ENCODE measurements around the gene CAMTA1.

CAMTA1 gene

DNA sequence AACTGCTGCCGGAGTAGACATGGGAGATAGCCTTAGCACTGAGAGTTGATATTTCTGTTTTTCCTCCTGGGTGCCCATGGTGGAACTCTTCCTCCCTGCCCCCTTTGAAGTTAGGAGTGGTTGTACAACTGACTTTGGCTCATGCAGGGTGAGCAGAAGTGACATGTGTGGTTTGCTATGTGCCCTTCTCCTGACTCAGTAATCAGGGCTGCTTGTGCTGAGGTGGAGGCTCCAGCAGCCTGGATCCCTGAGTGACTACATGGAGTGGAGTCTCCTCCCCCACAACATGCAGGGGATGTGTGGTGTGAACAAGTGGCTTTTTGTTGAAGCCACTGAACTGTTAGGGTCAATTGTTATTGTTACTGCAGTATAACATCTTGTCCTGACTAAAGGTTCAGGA is 261.6 kb downstream of the CAMTA1 start:
- Histone ChIP-seq H3K4me1 (ENCODE audit: control insufficient read depth, insufficient read depth, low read length) (no peaks in the 10 kb centered on the region), H3K4me3 (ENCODE audit: low read depth, low read length) (no peak overlapping the region), H3K27ac (ENCODE audit: extremely low read depth, low read depth, low read length) (no peak overlapping the region), H3K9me3 (ENCODE audit: control insufficient read depth, insufficient read depth, low read depth, low read length) (no peaks in the 10 kb centered on the region), H3K36me3 (ENCODE audit: control insufficient read depth in 2 of 2, insufficient read depth in 1 of 2, low read length in 2 of 2) (no peaks in the 10 kb centered on the region)
- ChIA-PET CTCF (interaction anchor here (1.0 to 1.3 kb wide), 2 partner anchors 23 to 161 kb away, joined by 3 read pairs; no protein-coding TSS in a partner anchor), POLR2A (no interaction called here)
- TF ChIP-seq ZNF585B (tag by site-specific recombination; IDR thresholded peaks at IDR 0.05) = no peak
- TF ChIP-seq ZNF610 (tag by site-specific recombination; IDR thresholded peaks at IDR 0.05; ENCODE audit: borderline replicate concordance) = no peak
- TF ChIP-seq ZNF544 (tag by site-specific recombination; IDR thresholded peaks at IDR 0.05) = no peak
- TF ChIP-seq, protein P1, sequence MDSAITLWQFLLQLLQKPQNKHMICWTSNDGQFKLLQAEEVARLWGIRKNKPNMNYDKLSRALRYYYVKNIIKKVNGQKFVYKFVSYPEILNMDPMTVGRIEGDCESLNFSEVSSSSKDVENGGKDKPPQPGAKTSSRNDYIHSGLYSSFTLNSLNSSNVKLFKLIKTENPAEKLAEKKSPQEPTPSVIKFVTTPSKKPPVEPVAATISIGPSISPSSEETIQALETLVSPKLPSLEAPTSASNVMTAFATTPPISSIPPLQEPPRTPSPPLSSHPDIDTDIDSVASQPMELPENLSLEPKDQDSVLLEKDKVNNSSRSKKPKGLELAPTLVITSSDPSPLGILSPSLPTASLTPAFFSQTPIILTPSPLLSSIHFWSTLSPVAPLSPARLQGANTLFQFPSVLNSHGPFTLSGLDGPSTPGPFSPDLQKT (IDR thresholded peaks at IDR 0.05; ENCODE audit: borderline replicate concordance, low read depth, low read length) = no peak
- no peak for TF ChIP-seq KLF16 (tag by site-specific recombination; IDR thresholded peaks at IDR 0.05)
- no peak for TF ChIP-seq SP7 (tag by site-specific recombination; IDR thresholded peaks at IDR 0.05)
- TF ChIP-seq ZNF514 (tag by site-specific recombination; IDR thresholded peaks at IDR 0.05) = no peak
- TF ChIP-seq GLI2 (tag by site-specific recombination; IDR thresholded peaks at IDR 0.05; ENCODE audit: borderline replicate concordance, low read depth) = no peak
- TF ChIP-seq ZEB2 (tag by site-specific recombination; IDR thresholded peaks at IDR 0.05) = no peak
- no peak for TF ChIP-seq ZNF510 (tag by site-specific recombination; IDR thresholded peaks at IDR 0.05; ENCODE audit: insufficient replicate concordance)
- TF ChIP-seq ZNF768 (tag by site-specific recombination; IDR thresholded peaks at IDR 0.05) = no peak
- no peak for TF ChIP-seq ZNF324 (tag by site-specific recombination; IDR thresholded peaks at IDR 0.05)
- no peak for TF ChIP-seq ZNF621 (tag by site-specific recombination; IDR thresholded peaks at IDR 0.05)

DNA sequence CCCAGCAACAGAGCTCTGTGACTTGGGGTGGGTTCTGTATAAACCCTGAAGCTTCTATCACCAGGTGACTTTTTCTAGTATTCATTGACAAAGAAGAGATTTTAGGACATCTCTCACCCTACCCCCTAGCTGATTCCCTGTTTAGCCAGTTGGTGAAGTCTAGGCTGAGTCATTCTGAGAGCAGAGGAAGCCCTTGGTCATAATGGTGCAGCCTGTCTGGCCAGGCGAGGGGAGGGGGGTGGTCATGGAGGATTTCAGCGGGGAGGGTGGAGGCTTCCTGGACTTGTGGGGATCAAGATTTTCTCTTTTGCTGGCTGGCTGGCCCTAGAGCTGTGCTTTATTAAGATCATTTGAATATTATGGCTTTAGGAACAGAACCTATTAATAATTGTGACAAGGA is 262.6 kb downstream of the CAMTA1 start:
- CTCF ChIA-PET = interaction anchor here (1.2 to 1.3 kb wide), 2 partner anchors 22 kb away, joined by 3 read pairs; no protein-coding TSS in a partner anchor

More for the DNA sequence above, 262.6 kb downstream of the CAMTA1 start:
- POLR2A ChIA-PET = no interaction called here
- H3K4me1 ChIP-seq (ENCODE audit: control insufficient read depth, insufficient read depth, low read length) = no peaks in the 10 kb centered on the region
- H3K27ac ChIP-seq (ENCODE audit: extremely low read depth, low read depth, low read length) = no peak overlapping the region
- H3K9me3 ChIP-seq (ENCODE audit: control insufficient read depth, insufficient read depth, low read depth, low read length) = no peaks in the 10 kb centered on the region
- TF ChIP-seq, protein P2, sequence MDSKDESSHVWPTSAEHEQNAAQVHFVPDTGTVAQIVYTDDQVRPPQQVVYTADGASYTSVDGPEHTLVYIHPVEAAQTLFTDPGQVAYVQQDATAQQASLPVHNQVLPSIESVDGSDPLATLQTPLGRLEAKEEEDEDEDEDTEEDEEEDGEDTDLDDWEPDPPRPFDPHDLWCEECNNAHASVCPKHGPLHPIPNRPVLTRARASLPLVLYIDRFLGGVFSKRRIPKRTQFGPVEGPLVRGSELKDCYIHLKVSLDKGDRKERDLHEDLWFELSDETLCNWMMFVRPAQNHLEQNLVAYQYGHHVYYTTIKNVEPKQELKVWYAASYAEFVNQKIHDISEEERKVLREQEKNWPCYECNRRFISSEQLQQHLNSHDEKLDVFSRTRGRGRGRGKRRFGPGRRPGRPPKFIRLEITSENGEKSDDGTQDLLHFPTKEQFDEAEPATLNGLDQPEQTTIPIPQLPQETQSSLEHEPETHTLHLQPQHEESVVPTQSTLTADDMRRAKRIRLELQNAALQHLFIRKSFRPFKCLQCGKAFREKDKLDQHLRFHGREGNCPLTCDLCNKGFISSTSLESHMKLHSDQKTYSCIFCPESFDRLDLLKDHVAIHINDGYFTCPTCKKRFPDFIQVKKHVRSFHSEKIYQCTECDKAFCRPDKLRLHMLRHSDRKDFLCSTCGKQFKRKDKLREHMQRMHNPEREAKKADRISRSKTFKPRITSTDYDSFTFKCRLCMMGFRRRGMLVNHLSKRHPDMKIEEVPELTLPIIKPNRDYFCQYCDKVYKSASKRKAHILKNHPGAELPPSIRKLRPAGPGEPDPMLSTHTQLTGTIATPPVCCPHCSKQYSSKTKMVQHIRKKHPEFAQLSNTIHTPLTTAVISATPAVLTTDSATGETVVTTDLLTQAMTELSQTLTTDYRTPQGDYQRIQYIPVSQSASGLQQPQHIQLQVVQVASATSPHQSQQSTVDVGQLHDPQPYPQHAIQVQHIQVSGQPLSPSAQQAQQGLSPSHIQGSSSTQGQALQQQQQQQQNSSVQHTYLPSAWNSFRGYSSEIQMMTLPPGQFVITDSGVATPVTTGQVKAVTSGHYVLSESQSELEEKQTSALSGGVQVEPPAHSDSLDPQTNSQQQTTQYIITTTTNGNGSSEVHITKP (tag by site-specific recombination; IDR thresholded peaks at IDR 0.05) = peak; percentile 37; the same call in 1 of the 2 replicates
- no peak for TF ChIP-seq FEZF1 (tag by site-specific recombination; IDR thresholded peaks at IDR 0.05)
- TF ChIP-seq, protein P3, sequence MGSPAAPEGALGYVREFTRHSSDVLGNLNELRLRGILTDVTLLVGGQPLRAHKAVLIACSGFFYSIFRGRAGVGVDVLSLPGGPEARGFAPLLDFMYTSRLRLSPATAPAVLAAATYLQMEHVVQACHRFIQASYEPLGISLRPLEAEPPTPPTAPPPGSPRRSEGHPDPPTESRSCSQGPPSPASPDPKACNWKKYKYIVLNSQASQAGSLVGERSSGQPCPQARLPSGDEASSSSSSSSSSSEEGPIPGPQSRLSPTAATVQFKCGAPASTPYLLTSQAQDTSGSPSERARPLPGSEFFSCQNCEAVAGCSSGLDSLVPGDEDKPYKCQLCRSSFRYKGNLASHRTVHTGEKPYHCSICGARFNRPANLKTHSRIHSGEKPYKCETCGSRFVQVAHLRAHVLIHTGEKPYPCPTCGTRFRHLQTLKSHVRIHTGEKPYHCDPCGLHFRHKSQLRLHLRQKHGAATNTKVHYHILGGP (tag by site-specific recombination; IDR thresholded peaks at IDR 0.05) = no peak
- no peak overlapping the region for H3K4me3 ChIP-seq (ENCODE audit: low read depth, low read length)
- H3K36me3 ChIP-seq (ENCODE audit: control insufficient read depth in 2 of 2, insufficient read depth in 1 of 2, low read length in 2 of 2) = no peaks in the 10 kb centered on the region

All from HEK293 (cell line).